Activated CD8-positive, alpha-beta memory T cell treated with anti-CD3 and anti-CD28 coated beads for 1 hour (primary cell): ENCODE results near the gene MEF2C.
"Not testable (repeated sequence)": the region's sequence is repeated elsewhere in the genome, so short reads cannot be mapped to it uniquely, and the experiment has no call there.

Source experiments
- DNase-seq, 2 donors: peaks; one replicate each; pipeline ENCODE4 v3.0.0-alpha.2; 2020; ENCODE audit warnings: low read depth in 1 of 2; ENCODE audit errors: extremely low read depth in 1 of 2

MEF2C gene

DNA sequence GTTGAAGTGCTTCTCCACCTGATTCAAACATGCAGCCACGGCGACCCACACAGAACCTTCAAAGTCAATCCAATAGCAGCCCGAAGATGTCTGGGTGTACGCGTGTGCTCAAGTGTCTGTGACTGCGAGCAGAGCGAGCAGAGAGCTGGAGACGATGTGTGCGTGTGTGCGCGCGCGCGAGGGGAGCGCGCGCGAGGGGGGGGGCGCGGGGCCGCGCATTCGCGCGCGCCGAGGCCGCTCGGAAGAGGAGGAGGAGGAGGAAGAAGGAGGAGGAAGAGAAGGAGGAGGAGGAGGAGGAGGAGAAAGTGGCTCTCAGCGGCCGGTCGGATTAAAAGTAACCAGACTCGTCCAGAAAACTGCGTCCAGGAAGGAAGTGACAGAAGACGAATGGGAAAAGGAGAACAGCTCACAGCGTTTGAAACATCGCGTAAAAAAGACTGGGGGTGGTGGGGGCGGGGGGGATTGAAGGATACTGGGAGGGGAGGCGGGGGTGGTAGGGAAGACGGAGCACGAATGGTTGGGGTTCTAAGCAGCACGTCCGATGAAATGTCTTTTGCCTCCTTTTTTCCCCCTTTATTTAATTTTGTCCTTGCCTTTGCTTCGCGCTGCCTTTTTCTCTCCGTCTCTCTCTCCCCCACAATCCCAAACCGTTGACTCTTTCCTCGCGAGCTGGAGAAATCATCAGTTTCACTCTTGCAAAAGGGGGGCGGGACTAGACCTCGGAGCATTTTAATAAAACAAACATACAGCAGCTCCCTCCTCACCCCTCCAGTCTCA is at the start of gene MEF2C:
MEF2C (minus strand) TSS at position 126 of the 777 bp plus-strand sequence. CDS start 59,396 bp downstream, outside the sequence.
- no peak for DNase-seq

- DNase-seq, result no peak
Measured at GRCh38 chr5:88932541-88932940, 49.6 kb upstream of the MEF2C start.

GRCh38 chr5:88930335-88930734 is 47.4 kb upstream of the MEF2C start:
- DNase-seq, result no peak

GRCh38 chr5:88929385-88929784 is 46.4 kb upstream of the MEF2C start:
- DNase-seq, result no peak

DNA sequence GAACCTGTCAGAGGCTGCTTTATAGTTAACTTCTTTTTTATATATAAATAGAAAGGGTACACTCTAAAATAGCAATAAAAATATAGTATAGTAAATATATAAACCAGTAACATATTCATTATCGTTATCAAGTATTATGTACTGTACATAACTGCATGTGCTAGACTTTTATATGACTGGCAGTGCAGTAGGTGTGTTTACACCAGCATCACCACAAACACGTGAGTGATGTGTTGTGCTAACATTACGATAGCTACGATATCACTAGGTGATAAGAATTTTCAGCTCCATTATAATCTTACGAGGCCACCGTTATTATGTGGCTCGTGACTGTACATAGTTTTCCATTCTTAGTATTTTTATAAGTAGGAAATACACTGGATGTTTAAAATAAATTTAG is 43.8 kb upstream of the MEF2C start:
- no peak for DNase-seq

DNA sequence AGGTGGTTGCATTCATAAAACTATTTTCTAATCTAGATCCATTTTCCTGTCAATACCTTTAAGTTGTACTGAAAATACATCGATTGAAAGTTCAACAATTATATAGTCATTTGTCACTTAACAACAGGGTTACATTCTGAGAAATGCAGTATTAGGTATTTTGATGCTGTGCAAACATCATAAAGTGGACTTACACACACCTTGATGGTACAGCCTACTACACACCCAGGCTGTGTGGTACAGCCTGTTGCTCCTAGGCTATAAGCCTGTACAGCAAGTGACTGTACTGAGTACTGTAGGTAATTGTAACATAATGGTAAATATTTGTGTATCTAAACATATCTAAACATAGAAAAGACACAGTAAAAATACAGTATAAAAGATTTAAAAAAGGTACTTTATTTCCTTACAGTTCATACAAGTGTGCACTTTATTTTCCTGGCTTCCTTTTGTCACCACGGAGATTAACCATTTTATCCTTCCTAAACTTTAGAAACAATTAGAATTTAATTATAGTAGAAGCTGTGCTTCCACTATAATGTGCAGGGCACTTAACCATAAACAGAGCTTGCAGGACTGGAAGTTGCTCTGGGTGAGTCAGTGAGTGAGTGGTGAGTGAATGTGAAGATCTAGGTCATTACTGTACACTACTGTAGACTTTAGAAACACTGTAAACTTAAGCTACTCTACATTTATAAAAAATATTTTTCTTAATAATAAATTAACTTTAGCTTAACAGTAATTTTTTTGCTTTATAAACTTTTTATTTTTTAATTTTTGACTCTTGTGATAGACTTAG is 42.9 kb upstream of the MEF2C start:
- DNase-seq, result no peak

DNA sequence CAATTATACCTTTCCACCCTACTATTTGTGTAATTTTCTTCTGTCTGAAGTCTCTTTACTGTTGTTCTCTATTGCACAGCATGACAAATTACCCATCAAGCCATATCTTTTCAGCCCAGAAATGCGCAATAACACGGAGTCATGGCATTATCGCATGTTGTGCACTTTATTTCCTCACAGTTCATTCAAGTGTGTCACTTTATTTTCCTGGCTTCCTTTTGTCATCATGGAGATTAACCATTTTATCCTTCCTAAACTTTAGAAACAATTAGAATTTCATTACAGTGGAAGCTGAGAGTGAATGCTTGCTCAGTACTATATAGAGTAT is 41.3 kb upstream of the MEF2C start:
- no peak for DNase-seq

GRCh38 chr5:88923623-88924329 is 40.8 kb upstream of the MEF2C start:
- no peak for DNase-seq

GRCh38 chr5:88912743-88913142 is 29.8 kb upstream of the MEF2C start:
- not testable (repeated sequence) for DNase-seq

DNA sequence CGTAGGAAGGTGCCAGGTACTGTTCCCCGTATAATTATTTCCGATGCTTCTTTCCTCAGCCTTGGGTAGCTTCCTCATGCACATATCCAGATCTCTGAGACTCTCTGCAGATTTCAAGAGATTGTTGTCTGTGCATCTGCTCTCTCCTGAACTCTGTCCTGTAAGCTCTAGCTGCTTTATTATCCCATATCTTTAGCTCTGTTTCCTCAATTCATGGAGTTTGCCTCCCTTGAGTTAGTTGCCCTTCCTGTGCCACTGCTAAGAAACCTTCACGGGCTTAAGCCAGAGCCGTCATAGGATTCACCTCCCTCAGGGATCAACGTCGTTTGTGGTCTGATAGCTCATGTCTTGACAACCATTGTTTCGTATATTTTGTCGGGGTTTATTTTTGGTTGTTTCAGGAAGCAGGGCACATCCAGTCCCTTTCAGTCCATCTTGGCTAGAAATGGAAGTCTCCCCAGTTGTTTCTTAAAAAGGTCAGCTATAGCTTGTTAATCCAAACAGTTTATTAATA is 28.1 kb upstream of the MEF2C start:
- not testable (repeated sequence) for DNase-seq

DNA sequence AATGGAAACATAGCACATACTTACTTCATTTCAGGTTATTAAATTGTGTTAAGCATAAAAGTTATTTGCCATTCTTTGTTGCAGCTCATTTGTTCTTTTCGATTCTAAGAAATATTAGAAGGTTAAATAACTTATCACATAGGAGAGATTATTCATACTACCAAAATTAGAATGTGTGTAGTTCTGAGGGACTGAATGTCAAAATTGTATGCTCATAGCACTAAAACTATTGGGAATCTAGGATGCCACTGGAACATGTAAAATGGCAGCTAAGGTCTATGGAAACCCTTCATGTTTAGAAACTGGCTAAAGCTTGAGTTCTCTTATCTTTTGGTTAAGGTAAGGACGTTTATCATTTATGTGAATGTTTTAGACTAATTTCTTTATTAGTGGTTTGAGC is 21.5 kb upstream of the MEF2C start:
- DNase-seq, result not testable (repeated sequence)

- DNase-seq, result not testable (repeated sequence)
Measured at GRCh38 chr5:88903966-88904365, 21.0 kb upstream of the MEF2C start.

DNA sequence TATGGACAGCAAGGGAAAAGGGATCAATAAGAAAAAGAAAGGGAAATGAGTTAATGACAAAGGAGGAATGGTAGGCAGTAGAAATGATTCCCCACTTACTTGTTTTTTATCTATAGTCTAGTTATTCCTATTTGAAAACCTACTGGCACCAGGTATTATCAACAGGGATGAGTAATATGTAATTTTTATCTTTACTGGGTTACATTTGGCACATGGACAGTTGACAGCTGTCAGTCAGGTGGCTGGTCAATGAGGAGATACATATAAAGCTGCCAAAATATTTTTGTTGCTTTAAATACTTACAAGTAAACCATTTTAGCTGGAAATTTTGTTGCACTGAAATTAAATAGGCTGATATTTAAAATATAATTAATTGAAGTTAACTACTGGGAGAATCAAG is 18.1 kb upstream of the MEF2C start:
- DNase-seq, result not testable (repeated sequence)

- no peak for DNase-seq
Measured at GRCh38 chr5:88899096-88899737, 16.2 kb upstream of the MEF2C start.

DNA sequence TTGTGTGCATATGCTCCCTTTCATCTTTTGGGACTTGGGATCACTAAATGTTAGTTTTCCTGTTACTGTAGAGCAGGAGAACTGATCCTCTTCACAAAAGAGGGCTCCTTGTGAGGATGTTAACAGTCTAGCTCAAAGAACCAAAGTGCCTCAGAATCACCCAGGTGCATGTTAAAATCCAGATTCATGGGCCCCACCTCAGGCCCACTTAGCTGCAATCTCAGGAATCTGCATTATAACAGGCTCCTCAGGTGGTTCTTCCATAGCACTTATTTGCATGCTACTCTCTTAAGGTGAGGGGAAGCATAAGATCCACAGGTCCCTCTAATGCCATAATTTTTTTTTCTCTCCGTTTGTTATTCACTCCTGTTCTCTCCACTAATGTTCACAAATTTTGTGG is 14.8 kb upstream of the MEF2C start:
- no peak for DNase-seq

GRCh38 chr5:88895681-88896501 is 12.9 kb upstream of the MEF2C start:
- DNase-seq, result no peak

DNA sequence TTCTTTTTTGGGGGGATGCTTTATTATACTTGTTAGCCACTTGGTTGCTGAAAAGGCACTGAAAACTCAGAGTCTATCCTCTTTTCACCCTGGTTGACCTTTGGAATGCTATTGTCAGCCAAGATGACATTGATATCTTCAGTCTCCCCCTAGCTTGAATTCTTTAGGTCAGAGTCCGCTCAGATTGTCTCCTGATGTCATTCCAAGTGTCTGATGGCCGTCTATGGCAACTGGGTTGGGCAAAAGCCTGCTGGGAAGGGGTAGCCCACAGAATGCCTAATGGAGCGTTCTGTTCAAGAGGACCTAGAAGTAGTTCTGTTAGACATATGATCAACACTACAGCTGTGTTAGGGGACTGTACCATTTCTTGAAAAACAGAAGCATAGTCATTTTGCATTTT is 9.7 kb upstream of the MEF2C start:
- no peak for DNase-seq

GRCh38 chr5:88890070-88890781 is 7.2 kb upstream of the MEF2C start:
- DNase-seq, result no peak
